Endometrial microvascular endothelial cells (primary cell): Measurements from ENCODE around the gene CAMTA1. TPM values are rescaled to one million over a fixed set of nuclear protein-coding genes. Genes with fewer than 3 reads are reported as not detected.
"Not testable (repeated sequence)": the region's sequence is repeated elsewhere in the genome, so short reads cannot be mapped to it uniquely, and the experiment has no call there.

Experiments
- in situ Hi-C: cut with HindIII; loops from 2 replicates; pipeline ENCODE4 v1.10.0; 2017; ENCODE audit warnings: low sequenced_read_pairs, low pct_unique_long_range_greater_than_20kb; ENCODE audit errors: inconsistent ontology term
- total RNA-seq: library from RNA; depleted of rRNA; stranded (reverse); fragments of >200 nt; gene quantifications from one replicate; pipeline ENCODE4 v1.2.3, GENCODE V29; 2015; ENCODE audit errors: inconsistent ontology term

Gene CAMTA1
- total RNA-seq, 1 donor from 2014 or later, result 89.0 TPM

- in situ Hi-C loops, result no loop called here
These were observed 898.3 kb downstream of the CAMTA1 start for GRCh38 chr1:7683521-7683920.

- in situ Hi-C loops, result no loop called here
These were observed 898.9 kb downstream of the CAMTA1 start for GRCh38 chr1:7684132-7684531.

DNA sequence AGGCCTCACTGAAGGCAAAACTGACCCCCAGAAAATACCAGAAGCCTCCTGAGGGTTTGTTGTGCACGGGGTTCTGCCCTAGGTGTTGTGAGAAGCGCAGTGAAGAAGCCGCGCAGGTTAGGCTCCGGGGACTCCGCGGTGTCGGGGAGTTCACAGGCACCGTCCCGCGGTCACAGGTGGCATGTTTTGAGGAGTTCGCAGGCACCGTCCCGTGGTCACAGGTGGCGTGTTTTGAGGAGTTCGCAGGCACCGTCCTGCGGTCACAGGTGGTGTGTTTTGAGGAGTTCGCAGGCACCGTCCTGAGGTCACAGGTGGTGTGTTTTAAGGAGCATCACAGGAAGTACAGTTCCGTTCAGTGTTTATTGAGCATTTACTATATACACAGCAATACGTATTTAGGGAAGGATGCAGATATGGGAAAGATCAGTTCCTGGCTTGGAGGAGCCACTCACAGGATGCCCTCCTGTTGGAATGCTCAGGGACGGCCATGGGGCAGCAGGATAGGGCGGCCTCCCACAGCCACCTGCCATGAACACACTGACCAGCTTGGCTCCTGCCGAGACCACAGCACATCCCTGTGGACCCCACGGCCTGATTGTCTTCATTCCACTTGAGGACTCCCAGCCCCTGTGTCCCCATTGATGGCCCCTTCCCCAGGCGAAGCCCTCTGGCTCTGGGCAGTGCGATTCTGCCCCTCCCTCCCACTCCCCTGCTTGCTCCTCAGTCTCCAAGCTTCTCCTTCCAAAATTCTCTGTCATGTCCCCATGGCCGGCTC, 899.8 kb downstream of the CAMTA1 start:
- in situ Hi-C loops, result no loop called here

DNA sequence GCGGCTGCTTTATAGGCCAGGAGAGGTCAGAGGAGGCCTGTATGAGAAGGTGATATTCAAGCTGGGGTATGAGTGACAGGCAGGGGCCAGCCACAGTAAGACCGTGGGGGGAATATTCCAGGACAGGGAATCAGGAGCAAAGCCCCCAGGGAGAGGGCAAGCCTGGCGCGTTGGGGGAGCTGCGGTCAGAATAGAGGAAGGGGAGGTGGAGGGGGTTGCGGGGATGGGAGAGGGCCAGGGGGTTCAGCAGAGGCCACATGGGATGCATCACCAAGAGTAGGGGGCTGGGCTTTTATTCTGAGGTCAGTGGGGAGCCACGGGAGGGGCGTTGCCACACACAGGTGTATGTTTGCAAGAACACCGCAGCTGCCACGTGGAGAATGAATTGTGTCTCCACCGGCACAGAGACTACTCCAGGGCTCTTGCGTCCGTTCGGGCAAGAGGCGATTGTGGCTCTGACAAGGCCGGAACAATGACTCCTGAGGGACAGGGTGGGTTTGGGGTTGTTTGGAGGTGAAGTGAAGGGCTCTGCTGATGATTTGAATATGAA, 901.1 kb downstream of the CAMTA1 start:
- in situ Hi-C loops, result no loop called here

DNA sequence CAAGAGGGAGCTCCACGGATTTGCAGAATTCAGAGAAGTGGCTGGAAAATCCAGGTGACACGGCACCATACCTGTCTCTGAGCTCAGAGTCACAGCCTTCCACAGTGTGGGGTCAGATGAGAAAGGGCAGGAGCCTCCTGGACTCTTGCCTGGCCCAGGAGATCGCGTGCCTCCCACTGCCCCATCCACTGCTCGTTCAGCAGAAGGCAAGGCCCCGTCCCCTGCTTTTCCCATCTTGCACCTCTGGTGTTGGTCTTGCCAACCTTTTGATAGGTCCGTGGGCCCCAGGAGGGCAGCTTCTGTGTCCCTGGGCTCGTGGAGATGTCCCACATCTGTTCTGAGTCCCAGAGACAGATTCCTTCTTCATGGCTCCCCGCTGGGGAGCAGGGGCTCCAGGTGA, 902.2 kb downstream of the CAMTA1 start:
- in situ Hi-C loops, result no loop called here

DNA sequence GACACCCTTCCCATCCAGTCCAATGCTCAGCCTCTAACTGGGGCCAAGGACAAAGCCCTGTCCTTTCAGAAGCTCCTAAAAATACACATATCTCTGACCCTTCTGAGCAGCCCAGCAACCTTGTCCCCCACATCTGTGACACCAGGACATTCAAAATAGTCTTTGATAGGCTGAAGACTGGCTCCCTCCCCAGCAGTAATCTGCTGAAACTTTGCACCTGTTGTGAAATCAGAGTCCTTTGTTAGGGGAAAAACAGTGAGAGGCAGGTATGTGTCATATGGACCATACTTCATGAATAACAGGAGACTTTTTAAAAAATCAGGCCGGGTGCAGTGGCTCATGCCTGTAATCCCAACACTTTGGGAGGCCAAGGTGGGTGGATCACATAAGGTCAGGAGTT, 903.4 kb downstream of the CAMTA1 start:
- in situ Hi-C loops, result no loop called here

- in situ Hi-C loops, result not testable (repeated sequence)
These were observed 904.1 kb downstream of the CAMTA1 start for GRCh38 chr1:7689307-7689706.

GRCh38 chr1:7690076-7690475, 904.8 kb downstream of the CAMTA1 start:
- in situ Hi-C loops, result no loop called here

DNA sequence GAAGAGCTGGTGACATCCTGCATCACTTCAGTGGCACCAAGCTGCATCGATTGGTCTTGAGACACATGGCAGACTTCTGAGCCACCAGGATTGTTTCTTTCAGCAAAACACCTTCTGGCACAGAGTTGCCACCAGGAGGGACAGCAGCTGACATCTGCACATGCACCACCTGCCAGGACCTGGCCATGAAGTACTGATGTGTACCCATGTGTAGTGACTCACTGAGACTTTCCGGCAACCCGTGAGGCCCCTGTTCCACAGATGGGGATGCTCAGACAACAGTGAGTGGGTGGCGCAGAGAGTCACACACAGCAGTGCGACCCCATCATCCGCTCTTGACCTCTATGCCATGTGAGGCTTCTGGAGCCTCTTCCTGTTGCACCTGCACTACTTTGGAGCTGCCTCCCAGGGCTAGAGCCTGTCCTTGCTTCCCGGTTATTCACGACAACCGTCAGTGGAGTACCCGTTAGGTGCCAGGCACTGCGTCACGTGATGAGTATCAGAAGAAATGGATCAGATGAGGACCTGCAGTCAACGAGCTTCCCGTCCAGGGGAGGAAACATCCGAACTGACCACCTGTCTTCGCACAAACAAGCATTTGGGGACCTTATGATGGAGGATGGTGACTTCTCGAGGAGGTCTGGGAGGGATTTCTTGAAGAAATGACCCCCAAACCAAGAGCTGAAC, 905.4 kb downstream of the CAMTA1 start:
- in situ Hi-C loops, result no loop called here

- in situ Hi-C loops, result no loop called here
These were observed 906.3 kb downstream of the CAMTA1 start for GRCh38 chr1:7691576-7691975.

DNA sequence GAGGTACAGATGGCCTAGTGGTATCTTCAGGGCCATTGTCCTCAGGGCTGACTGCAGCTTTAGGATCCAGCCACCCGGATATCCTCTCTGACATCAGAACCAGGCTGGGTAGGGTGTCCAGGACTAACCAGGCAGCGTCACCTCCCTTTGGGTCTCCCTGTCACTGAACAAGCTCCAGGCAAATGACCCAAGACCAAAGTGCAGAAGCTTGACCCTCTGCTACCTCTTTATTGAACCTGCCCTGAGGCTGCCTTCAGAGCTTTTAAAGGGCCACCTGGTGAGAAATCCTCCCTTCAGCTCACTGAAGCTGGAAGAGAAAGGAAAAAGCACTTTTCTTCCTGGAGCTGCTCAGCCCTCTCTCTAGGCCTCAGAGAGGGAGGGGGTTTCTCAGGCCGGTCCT, 906.8 kb downstream of the CAMTA1 start:
- in situ Hi-C loops, result no loop called here

- in situ Hi-C loops, result not testable (repeated sequence)
These were observed 907.8 kb downstream of the CAMTA1 start for GRCh38 chr1:7693037-7693436.

GRCh38 chr1:7693662-7694061, 908.4 kb downstream of the CAMTA1 start:
- in situ Hi-C loops, result no loop called here

GRCh38 chr1:7694600-7695496, 909.6 kb downstream of the CAMTA1 start:
- in situ Hi-C loops, result no loop called here

GRCh38 chr1:7695497-7696117, 910.4 kb downstream of the CAMTA1 start:
- in situ Hi-C loops, result no loop called here

DNA sequence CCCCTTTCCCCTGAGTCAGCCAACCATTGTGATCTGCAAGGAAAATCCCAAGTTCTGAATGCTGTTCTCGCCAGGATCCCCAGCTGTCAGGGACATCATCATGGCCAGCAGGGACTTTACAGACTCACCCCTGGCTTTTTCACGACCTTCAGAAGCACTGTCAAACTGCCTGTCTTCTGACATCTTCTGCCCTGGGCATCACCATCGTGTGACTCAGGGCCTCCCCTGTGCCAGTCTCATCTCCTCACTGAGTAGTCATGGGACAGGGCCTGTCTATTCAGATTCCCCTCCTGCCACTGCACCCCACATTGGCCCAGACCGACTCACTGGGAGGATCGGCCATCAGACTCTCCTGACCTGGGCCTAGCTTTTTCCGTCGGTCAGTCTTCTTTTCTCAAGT, 913.4 kb downstream of the CAMTA1 start:
- in situ Hi-C loops, result no loop called here

DNA sequence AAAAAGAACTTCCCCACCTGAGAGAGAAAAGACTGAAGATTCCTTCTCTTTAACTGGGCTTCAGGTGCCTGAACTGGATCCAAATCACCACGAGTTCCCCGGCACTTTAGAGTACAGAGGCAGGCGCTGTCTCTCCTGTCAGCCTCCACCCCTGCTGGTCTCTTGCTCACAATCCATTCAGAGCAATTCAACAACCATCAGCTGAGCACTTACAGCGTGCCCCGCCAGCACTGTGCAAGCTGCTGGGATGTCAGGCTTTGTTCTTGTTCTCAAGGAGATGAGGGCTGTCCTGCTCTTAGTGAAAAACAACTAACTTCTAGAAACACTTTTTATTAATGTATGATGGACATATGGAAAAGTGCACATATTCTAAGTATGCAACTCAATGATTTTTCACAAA, 917.1 kb downstream of the CAMTA1 start:
- in situ Hi-C loops, result no loop called here

DNA sequence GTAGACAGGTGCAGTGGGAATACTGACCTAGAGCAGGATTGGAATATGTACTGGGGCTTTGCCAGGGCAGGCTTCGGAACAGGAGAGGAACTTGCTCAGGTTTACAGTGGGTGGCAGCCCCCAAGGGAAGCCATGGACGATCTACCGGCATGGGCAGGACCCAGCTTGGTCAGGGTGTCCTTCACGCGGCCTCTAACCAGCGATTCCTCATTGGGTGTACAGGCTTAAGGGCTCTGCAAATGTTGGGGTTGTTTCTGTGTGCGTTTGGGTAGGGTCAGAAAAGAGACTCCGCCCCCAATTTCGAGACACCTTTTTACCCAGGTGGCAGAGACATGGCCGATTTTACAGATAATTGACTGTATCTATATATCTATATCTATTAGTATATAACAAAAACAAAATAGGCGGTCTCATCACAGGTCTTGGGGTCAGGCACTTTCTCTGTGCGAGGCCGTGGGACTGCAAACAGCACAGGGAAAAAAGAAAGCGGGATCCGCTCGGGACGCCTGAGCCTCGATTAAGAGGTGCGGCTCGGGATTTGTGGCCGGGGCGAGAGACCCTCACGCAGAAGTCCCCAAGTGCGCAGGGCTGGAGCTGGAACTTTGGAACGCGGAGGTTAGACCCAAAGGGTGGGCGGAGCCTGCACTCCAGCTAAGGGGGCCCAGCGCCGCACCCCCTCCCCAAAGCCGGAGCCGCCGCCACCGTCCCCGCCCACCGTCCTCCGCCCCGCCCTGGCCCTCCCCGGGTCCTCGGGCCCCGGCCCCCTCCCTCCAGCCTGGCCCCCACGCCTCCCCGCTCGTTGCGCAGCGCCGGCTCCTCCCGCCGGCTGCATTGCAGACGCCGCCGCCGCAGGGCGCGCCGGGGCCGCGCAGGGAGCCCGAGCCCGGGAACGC, 918.3 kb downstream of the CAMTA1 start:
- in situ Hi-C loops, result no loop called here
